Muscle layer of colon (tissue), 2 donors: ENCODE results near the gene IL15.

ENCODE experiments used
- H3K27ac ChIP-seq: one replicate; pipeline ENCODE4 v1.7.0; 2013; ENCODE audit warnings: low read depth, mild to moderate bottlenecking, low read length, moderate library complexity
- H3K27me3 ChIP-seq, 2 donors: one replicate each; pipeline ENCODE4 v1.7.0; 2013; ENCODE audit warnings: low read length in 2 of 2, mild to moderate bottlenecking in 2 of 2; ENCODE audit not compliant: insufficient read depth in 2 of 2, control insufficient read depth in 1 of 2
- H3K36me3 ChIP-seq: one replicate; pipeline ENCODE4 v1.7.0; 2013; ENCODE audit warnings: mild to moderate bottlenecking, low read length; ENCODE audit not compliant: insufficient read depth
- H3K4me1 ChIP-seq: one replicate; pipeline ENCODE4 v1.7.0; 2013; ENCODE audit warnings: mild to moderate bottlenecking, low read length; ENCODE audit not compliant: insufficient read depth
- H3K4me3 ChIP-seq, 2 donors: one replicate each; pipeline ENCODE4 v1.7.0; 2013; ENCODE audit warnings: low read length in 2 of 2, low read depth in 1 of 2, mild to moderate bottlenecking in 1 of 2, moderate library complexity in 1 of 2
- H3K9ac ChIP-seq: one replicate; pipeline ENCODE4 v1.7.0; 2013; ENCODE audit warnings: low read length
- H3K9me3 ChIP-seq: one replicate; pipeline ENCODE4 v1.7.0; 2013; ENCODE audit warnings: mild to moderate bottlenecking, low read length
- donor health status: abdominal sarcoma.
- donor health status: Adenocarcinoma of cecum.

Gene IL15

GRCh38 chr4:141652161-141652778, 15.9 kb downstream of the IL15 start:
- Histone ChIP-seq H3K9me3 (no peaks in the 10 kb centered on the region), H3K27ac (peak overlapping the region; percentile 39)

GRCh38 chr4:141654098-141654497, 17.7 kb downstream of the IL15 start:
- Histone ChIP-seq H3K4me1 (no peaks in the 10 kb centered on the region), H3K9ac (no peak overlapping the region), H3K27me3 (no peaks in the 10 kb centered on the region), H3K4me3 (no peak overlapping the region), H3K9me3 (no peaks in the 10 kb centered on the region), H3K36me3 (no peaks in the 10 kb centered on the region), H3K27ac (no peak overlapping the region)

More at GRCh38 chr4:141652161-141652778, 15.9 kb downstream of the IL15 start:
- H3K27me3 ChIP-seq: no peaks in the 10 kb centered on the region
- H3K36me3 ChIP-seq: no peaks in the 10 kb centered on the region
- H3K4me1 ChIP-seq: no peaks in the 10 kb centered on the region
- H3K9ac ChIP-seq: no peak overlapping the region
- no peak overlapping the region for H3K4me3 ChIP-seq

GRCh38 chr4:141656031-141656430, 19.6 kb downstream of the IL15 start:
- no peaks in the 10 kb centered on the region for H3K27me3 ChIP-seq
- H3K9me3 ChIP-seq: no peaks in the 10 kb centered on the region
- H3K36me3 ChIP-seq: no peaks in the 10 kb centered on the region
- H3K9ac ChIP-seq: no peak overlapping the region
- no peaks in the 10 kb centered on the region for H3K4me1 ChIP-seq
- no peak overlapping the region for H3K27ac ChIP-seq
- no peak overlapping the region for H3K4me3 ChIP-seq

- Histone ChIP-seq H3K4me3 (no peak overlapping the region), H3K27ac (no peak overlapping the region), H3K9ac (no peak overlapping the region), H3K36me3 (no peaks in the 10 kb centered on the region), H3K9me3 (no peaks in the 10 kb centered on the region), H3K4me1 (no peaks in the 10 kb centered on the region), H3K27me3 (no peaks in the 10 kb centered on the region)
These were observed 21.3 kb downstream of the IL15 start for GRCh38 chr4:141657550-141658250.

GRCh38 chr4:141658309-141658708, 21.9 kb downstream of the IL15 start:
- H3K9ac ChIP-seq: no peak overlapping the region
- no peak overlapping the region for H3K27ac ChIP-seq
- H3K4me3 ChIP-seq: no peak overlapping the region
- no peaks in the 10 kb centered on the region for H3K9me3 ChIP-seq
- no peaks in the 10 kb centered on the region for H3K27me3 ChIP-seq
- H3K4me1 ChIP-seq: no peaks in the 10 kb centered on the region
- no peaks in the 10 kb centered on the region for H3K36me3 ChIP-seq

- Histone ChIP-seq H3K27me3 (no peaks in the 10 kb centered on the region), H3K36me3 (no peaks in the 10 kb centered on the region), H3K27ac (no peak overlapping the region), H3K4me1 (no peaks in the 10 kb centered on the region), H3K9ac (no peak overlapping the region), H3K4me3 (no peak overlapping the region), H3K9me3 (no peaks in the 10 kb centered on the region)
These were observed 23.2 kb downstream of the IL15 start for GRCh38 chr4:141659539-141659938.

- H3K9me3 ChIP-seq: no peaks in the 10 kb centered on the region
- no peaks in the 10 kb centered on the region for H3K4me1 ChIP-seq
- no peak overlapping the region for H3K27ac ChIP-seq
- no peak overlapping the region for H3K9ac ChIP-seq
- no peaks in the 10 kb centered on the region for H3K36me3 ChIP-seq
- H3K27me3 ChIP-seq: no peaks in the 10 kb centered on the region
- no peak overlapping the region for H3K4me3 ChIP-seq
These were observed 24.5 kb downstream of the IL15 start for GRCh38 chr4:141660880-141661279.

GRCh38 chr4:141668200-141668910, 32.0 kb downstream of the IL15 start:
- Histone ChIP-seq H3K9me3 (no peaks in the 10 kb centered on the region), H3K36me3 (no peaks in the 10 kb centered on the region), H3K27me3 (no peaks in the 10 kb centered on the region), H3K9ac (no peak overlapping the region), H3K27ac (no peak overlapping the region), H3K4me1 (no peaks in the 10 kb centered on the region), H3K4me3 (no peak overlapping the region)

GRCh38 chr4:141669501-141669900, 33.1 kb downstream of the IL15 start:
- Histone ChIP-seq H3K27me3 (no peaks in the 10 kb centered on the region), H3K9ac (no peak overlapping the region), H3K4me1 (no peaks in the 10 kb centered on the region), H3K27ac (no peak overlapping the region), H3K36me3 (no peaks in the 10 kb centered on the region), H3K9me3 (no peaks in the 10 kb centered on the region), H3K4me3 (no peak overlapping the region)

GRCh38 chr4:141675384-141675783, 39.0 kb downstream of the IL15 start:
- Histone ChIP-seq H3K27me3 (no peaks in the 10 kb centered on the region), H3K9me3 (no peaks in the 10 kb centered on the region), H3K27ac (no peak overlapping the region), H3K4me3 (no peak overlapping the region), H3K36me3 (no peaks in the 10 kb centered on the region), H3K4me1 (no peaks in the 10 kb centered on the region), H3K9ac (no peak overlapping the region)

GRCh38 chr4:141676087-141676670, 39.8 kb downstream of the IL15 start:
- H3K9me3 ChIP-seq: no peaks in the 10 kb centered on the region
- no peaks in the 10 kb centered on the region for H3K36me3 ChIP-seq
- no peaks in the 10 kb centered on the region for H3K4me1 ChIP-seq
- H3K27ac ChIP-seq: no peak overlapping the region
- no peak overlapping the region for H3K4me3 ChIP-seq
- no peaks in the 10 kb centered on the region for H3K27me3 ChIP-seq
- H3K9ac ChIP-seq: no peak overlapping the region
